Large intestine (tissue), 3 donors: ENCODE results near the gene CD7. TPM values are rescaled to one million over a fixed set of nuclear protein-coding genes. Genes with fewer than 3 reads are reported as not detected.

Experiments
- DNase-seq, 2 donors: peaks; one replicate each; pipeline versions ENCODE4 v3.0.0 to v3.0.0-alpha.2; 2013
- H3K27ac ChIP-seq: one replicate; pipeline ENCODE4 v1.5.1; 2013; ENCODE audit warnings: low read length
- H3K27me3 ChIP-seq: 2 replicates; pipeline ENCODE4 v1.6.1; 2013; ENCODE audit warnings: low read length; ENCODE audit not compliant: control insufficient read depth, insufficient read depth
- H3K36me3 ChIP-seq: 2 replicates; pipeline ENCODE4 v1.6.1; 2013; ENCODE audit warnings: low read length; ENCODE audit not compliant: control insufficient read depth, insufficient read depth
- H3K4me1 ChIP-seq: one replicate; pipeline ENCODE4 v1.6.1; 2013; ENCODE audit warnings: low read length; ENCODE audit not compliant: control insufficient read depth, insufficient read depth
- H3K4me3 ChIP-seq: one replicate; pipeline ENCODE4 v1.5.1; 2013; ENCODE audit warnings: low read length
- H3K9me3 ChIP-seq: one replicate; pipeline ENCODE4 v1.6.1; 2013; ENCODE audit warnings: mild to moderate bottlenecking, low read depth, low read length, moderate library complexity; ENCODE audit not compliant: control insufficient read depth
- WGBS: methylation state at CpG from one replicate; pipeline ENCODE4 v1.1.5; 2013; ENCODE audit warnings: low lambda C conversion rate; ENCODE audit not compliant: insufficient coverage; 5-methylcytosine and 5-hydroxymethylcytosine counted together
- polyA plus RNA-seq: library from polyadenylated mRNA; unstranded; fragments of 120-200 nt; gene quantifications from one replicate; pipeline ENCODE4 v1.2.1, GENCODE V29; 2013

Gene CD7
- polyA plus RNA-seq, 1 donor, result 8.6 TPM

DNA sequence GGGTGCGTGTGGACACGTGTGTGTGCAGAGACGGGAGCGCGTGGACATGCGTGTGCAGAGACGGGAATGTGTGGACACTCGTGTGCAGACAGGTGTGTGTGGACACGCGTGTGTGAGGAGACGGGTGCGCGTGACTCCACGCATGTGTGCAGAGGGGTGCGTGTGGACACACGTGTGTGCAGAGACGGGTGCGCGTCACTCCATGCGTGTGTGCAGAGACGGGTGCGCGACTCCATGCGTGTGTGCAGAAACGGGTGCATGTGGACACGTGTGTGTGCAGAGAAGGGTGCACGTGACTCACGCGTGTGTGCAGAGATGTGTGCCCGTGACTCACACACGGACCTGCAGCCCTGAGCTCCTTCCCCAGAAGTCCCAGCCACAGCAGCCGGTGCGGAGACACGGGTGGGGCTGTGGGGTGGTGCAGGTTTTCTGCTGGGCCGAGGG, 2.2 kb upstream of the CD7 start:
- peaks cover 11% of the 10 kb centered on the region for H3K27me3 ChIP-seq
- DNase-seq, result no peak
- no peak overlapping the region for H3K27ac ChIP-seq
- peaks cover 32% of the 10 kb centered on the region for H3K4me1 ChIP-seq
- no peaks in the 10 kb centered on the region for H3K36me3 ChIP-seq
- no CpG with 5 or more reads among the region's 35 CpGs for WGBS
- H3K9me3 ChIP-seq, result peaks cover 14% of the 10 kb centered on the region
- no peak overlapping the region for H3K4me3 ChIP-seq

DNA sequence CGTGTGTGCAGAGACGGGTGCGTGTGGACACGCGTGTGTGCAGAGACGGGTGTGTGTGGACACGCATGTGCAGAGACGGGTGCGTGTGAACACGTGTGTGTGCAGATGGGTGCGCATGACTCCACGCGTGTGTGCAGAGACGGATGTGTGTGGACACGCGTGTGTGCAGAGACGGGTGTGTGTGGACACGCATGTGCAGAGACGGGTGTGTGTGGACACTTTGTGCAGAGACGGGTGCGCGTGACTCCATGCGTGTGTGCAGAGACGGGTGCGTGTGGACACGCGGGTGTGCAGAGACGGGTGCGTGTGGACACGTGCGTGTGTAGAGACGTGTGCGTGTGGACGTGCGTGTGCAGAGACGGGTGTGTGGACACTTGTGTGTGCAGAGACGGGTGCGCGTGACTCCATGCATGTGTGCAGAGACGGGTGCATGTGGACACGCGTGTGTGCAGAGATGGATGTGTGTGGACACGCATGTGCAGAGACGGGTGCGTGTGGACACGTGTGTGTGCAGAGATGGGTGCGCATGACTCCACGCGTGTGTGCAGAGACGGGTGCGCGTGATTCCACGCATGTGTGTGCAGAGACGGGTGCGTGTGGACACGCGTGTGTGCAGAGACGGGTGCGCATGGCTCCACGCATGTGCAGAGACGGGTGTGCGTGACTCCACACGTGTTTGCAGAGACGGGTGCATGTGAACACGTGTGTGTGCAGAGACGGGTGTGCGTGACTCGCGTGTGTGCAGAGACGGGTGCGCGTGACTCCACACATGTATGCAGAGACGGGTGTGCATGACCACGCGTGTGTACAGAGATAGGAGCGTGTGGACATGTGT, 1.6 kb upstream of the CD7 start:
- peaks cover 32% of the 10 kb centered on the region for H3K4me1 ChIP-seq
- WGBS, result 100% methylated on average over 2 of the region's 76 CpGs
- no peak overlapping the region for H3K4me3 ChIP-seq
- peaks cover 14% of the 10 kb centered on the region for H3K9me3 ChIP-seq
- peaks cover 11% of the 10 kb centered on the region for H3K27me3 ChIP-seq
- no peak for DNase-seq
- no peaks in the 10 kb centered on the region for H3K36me3 ChIP-seq
- H3K27ac ChIP-seq, result no peak overlapping the region

DNA sequence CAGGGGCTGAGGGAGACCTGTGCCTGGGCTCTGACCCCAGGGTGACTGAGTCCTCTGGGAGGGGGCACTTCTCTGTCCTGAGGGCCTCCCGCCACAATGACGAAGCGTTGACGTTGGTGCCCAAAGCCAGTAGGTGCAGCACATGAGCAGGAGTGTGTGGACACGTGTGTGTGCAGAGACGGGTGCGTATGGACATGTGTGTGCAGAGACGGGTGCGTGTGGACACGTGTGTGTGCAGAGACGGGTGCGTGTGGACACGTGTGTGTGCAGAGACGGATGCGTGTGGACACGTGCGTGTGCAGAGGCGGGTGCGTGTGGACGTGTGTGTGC, 726 bp upstream of the CD7 start:
- peaks cover 32% of the 10 kb centered on the region for H3K4me1 ChIP-seq
- H3K27me3 ChIP-seq, result peaks cover 11% of the 10 kb centered on the region
- H3K9me3 ChIP-seq, result peaks cover 14% of the 10 kb centered on the region
- H3K4me3 ChIP-seq, result no peak overlapping the region
- WGBS, result 100% methylated on average over 3 of the region's 20 CpGs
- H3K27ac ChIP-seq, result no peak overlapping the region
- no peaks in the 10 kb centered on the region for H3K36me3 ChIP-seq
- no peak for DNase-seq

DNA sequence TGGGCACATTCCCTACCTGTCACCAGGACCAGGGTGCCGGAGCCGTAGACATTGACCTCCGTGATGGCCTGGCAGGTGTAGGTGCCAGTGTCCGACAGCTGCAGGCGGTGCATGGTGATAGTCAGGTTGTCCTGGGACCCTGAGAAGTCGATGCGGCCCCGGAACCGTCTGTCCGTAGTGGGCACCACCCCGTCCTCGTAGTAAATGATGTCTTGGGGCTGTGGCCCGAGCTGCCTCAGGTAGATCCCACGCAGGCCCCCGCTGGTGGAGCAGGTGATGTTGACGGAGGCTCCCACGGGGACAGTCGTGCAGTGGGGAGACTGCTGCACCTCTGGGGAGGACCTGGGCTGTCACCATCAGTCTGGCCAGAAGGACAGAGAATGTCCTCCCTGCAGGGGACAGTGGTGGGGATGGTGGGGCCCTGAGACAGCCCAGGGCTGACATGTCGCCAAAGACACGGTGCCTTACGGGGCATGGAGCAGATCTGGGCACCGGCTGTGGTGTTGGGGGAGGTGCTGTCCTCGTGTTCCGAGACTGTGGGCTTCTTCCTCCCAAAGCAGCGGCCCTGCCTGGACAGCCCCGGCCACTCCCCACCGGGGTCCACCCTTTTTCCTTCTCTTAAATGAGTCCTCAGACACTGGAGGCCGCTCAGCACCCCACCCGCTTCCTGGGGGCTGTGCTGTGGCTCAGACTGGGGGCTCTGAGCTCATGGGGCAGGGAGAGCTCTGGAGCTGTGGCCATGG, 586 bp downstream of the CD7 start:
- Histone ChIP-seq H3K27me3 (peaks cover 11% of the 10 kb centered on the region), H3K36me3 (no peaks in the 10 kb centered on the region), H3K4me3 (no peak overlapping the region), H3K27ac (no peak overlapping the region), H3K4me1 (peaks cover 32% of the 10 kb centered on the region), H3K9me3 (peaks cover 14% of the 10 kb centered on the region)
- no CpG with 5 or more reads among the region's 29 CpGs for WGBS
- DNase-seq, result no peak

DNA sequence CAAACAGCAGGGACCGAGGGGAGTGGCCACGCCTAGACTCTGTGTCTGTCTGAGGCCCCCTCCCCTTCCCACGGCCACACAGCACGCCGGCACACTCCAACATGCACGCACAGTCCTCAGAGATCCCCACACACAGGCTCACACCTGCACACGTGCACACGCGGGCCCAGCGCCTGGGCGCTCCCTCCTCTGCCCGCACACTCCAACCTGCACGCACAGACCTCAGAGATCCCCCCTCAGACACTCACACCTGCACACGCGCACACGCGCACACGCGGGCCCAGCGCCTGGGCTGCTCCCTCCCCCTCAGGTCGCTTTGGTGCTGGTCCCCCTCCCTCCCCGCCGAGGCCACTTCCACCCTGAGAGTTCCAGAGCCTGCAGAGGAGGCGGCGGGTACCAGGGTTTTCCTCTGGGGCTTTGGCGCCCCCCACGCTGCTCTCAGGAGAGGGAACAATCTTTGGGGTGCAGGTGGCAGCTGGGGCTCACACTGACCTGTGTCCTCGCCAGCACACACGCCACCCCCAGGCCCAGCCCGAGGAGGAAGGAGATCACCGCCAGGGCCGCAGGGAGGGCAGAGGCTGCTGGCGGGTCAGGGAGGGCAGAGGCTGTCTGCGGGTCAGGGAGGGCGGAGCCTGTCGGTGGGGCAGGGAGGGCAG, 1.6 kb downstream of the CD7 start:
- Histone ChIP-seq H3K9me3 (peaks cover 20% of the 10 kb centered on the region), H3K4me1 (peaks cover 29% of the 10 kb centered on the region), H3K27me3 (peaks cover 11% of the 10 kb centered on the region), H3K27ac (no peak overlapping the region), H3K4me3 (peak overlapping the region; percentile 16), H3K36me3 (no peaks in the 10 kb centered on the region)
- DNase-seq, result peak in 1 of 2 donors; percentile 42
- no CpG with 5 or more reads among the region's 36 CpGs for WGBS

DNA sequence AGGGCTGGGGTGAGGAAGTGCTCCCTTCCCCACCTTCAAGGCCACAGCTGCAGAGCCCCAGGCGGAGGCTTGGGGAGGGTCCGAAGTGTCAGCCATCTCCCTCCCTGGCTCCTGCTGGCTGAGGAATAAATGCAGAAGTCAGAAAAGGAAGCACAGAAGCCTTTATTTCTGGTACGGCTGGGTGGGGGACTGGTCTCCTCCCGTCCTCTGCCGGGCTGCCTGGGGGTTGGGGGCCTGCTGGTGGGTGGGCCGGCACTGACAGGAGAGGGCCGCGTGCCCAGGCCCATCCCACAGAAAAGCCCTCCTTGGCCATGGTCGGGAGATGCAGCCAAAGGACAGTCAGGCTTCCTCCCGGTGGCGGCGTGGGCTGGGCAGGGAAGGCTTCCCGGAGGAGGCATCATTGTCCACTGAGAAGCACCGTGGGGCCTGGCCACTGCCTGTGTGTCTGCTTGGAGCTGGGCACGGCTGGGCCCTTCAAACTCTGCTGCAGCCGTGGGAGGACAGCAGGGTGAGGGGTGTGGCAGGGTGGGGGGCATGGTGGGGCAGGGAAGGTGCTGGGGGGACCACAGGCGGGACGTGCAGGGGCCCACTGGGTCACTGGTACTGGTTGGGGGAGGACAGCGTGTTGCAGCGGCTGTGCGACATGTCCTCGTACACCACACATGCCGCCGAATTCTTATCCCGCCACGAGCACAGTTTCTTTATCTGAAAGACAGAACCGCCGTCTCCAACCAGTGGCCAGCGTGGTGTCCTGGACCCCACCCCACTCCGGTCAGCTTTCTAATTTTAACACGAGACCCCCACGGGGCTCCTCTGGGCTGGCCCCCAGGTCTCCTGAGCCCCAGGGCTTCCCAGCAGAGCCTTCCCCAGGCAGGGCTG, 2.4 kb downstream of the CD7 start:
- Histone ChIP-seq H3K9me3 (peaks cover 22% of the 10 kb centered on the region), H3K27ac (no peak overlapping the region), H3K4me1 (peaks cover 33% of the 10 kb centered on the region), H3K4me3 (no peak overlapping the region), H3K27me3 (peaks cover 11% of the 10 kb centered on the region), H3K36me3 (no peaks in the 10 kb centered on the region)
- no peak for DNase-seq
- WGBS, result no CpG with 5 or more reads among the region's 32 CpGs

DNA sequence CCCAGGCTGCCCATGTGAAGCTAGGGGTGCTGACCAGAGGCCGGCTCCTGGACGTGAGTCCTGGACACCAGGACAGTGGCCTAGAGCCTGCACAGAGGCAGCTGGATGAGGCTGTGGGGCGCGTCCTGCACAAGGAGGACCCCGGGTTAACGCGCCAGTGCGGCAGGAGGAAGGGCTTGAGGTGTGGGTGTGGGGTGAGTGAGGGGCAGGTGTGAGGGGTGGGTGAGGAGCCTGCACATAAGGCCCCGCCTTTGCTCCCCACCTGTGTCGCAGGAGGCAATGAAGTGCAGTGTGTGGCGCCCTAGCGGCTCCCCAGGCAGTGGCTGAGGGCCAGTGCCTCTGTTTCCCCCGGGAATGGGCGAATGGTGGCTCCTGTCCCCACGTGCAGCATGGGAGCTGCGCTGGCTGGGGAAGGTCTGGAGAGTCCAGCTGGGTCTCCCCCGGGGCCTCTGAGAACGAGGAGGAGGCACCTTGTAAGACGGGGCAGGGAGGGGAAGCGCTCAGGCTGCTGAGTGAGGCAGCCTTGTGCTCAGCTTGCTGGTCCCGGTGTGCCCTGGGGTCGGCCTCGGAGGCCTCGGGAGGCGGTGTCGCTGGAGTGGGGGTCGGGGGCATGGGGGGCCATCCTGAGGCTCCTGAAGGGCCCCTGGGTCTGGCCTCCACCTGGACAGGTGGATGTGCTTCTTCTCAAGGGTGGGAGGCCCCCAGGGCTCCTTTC, 3.2 kb downstream of the CD7 start:
- H3K4me1 ChIP-seq, result peaks cover 38% of the 10 kb centered on the region
- no peak overlapping the region for H3K27ac ChIP-seq
- peaks cover 11% of the 10 kb centered on the region for H3K27me3 ChIP-seq
- no peak overlapping the region for H3K4me3 ChIP-seq
- peaks cover 17% of the 10 kb centered on the region for H3K9me3 ChIP-seq
- no CpG with 5 or more reads among the region's 27 CpGs for WGBS
- H3K36me3 ChIP-seq, result no peaks in the 10 kb centered on the region
- DNase-seq, result no peak

DNA sequence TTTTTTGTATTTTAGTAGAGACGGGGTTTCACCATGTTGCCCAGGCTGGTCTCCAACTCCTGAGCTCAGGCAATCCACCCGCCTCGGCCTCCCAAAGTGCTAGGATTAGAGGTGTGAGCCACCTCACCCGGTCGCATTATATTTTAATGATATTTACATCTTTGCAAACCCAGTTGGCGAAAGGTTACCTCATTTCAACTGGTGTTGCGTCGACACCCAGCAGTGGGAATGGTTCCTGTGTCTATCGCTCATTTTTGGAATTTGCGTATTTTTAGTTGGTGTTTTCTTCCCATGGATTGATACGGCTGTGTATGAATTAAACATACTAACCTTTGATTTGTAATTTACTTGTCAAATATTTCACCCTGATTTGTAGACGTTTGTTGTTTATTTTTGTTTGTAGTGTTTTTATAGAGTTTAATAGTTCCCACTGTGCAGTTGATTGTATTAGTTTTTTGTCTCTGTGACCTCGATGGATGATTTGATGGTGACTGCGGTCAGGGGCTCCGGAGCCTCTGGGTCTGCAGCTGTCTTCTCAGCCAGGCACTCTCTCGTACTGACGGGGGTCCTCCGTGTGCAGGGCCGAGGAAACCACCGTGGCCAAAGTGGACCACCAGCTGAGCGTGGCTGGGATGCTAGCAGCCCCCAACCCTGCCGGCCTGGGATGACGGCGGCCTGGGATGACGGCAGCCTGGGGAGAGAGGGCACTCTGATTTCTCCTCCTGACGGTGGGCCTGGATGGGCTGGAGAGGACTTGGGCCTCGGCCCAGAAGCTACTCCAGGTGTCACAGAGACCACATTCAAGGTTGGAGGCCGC, 4.0 kb downstream of the CD7 start:
- Histone ChIP-seq H3K27ac (no peak overlapping the region), H3K27me3 (peaks cover 11% of the 10 kb centered on the region), H3K4me1 (peaks cover 38% of the 10 kb centered on the region), H3K9me3 (peaks cover 18% of the 10 kb centered on the region), H3K36me3 (no peaks in the 10 kb centered on the region), H3K4me3 (no peak overlapping the region)
- DNase-seq, result no peak
- WGBS, result 92% methylated on average over 5 of the region's 28 CpGs

DNA sequence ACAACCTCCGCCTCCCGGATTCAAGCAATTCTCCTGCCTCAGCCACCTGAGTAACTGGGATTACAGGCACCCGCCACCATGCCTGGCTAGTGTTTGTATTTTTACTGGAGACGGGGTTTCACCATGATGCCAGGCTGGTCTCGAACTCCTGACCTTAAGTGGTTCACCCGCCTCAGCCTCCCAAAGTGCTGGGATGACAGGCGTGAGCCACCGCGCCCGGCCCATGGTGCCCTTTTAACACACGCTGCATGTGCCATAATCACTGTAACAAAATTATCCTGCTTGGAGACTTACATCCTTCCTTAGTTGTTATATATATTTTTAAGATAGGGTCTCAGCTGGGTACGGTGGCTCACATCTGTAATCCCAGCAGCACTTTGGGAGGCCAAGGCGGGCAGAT, 5.4 kb downstream of the CD7 start:
- peaks cover 11% of the 10 kb centered on the region for H3K27me3 ChIP-seq
- peaks cover 18% of the 10 kb centered on the region for H3K9me3 ChIP-seq
- 94% methylated on average over 2 of the region's 13 CpGs for WGBS
- H3K4me1 ChIP-seq, result peaks cover 30% of the 10 kb centered on the region
- no peak overlapping the region for H3K27ac ChIP-seq
- no peak overlapping the region for H3K4me3 ChIP-seq
- DNase-seq, result no peak
- no peaks in the 10 kb centered on the region for H3K36me3 ChIP-seq
